Stimulated activated naive CD8-positive, alpha-beta T cell treated with anti-CD3 and anti-CD28 coated beads, Interleukin-15, amount 100 ng/mL, for 72 hours (primary cell): ENCODE results near the gene LPXN.

Source experiments
- ATAC-seq: fragments of 150-1000 bp; cut with Tn5 transposase; 2 replicates; pipeline ENCODE4 v1.10.0; 2021; ENCODE audit warnings: mild to moderate bottlenecking, moderate library complexity
- DNase-seq, 2 donors: peaks; one replicate each; pipeline ENCODE4 v3.0.0; 2021 to 2022
- H3K27ac Mint-ChIP-seq, 2 donors: one replicate each; pipeline ENCODE4 v1.8.0; 2022; ENCODE audit warnings: mild to moderate bottlenecking in 2 of 2, mixed read lengths in 2 of 2, moderate library complexity in 2 of 2
- H3K27me3 Mint-ChIP-seq: one replicate; pipeline ENCODE4 v1.8.0; 2022; ENCODE audit warnings: mixed read lengths
- H3K4me1 Mint-ChIP-seq: one replicate; pipeline ENCODE4 v1.8.0; 2022; ENCODE audit warnings: mild to moderate bottlenecking, mixed read lengths
- H3K4me3 Mint-ChIP-seq, 2 donors: one replicate each; pipeline ENCODE4 v1.8.0; 2022; ENCODE audit warnings: mild to moderate bottlenecking in 2 of 2, mixed read lengths in 2 of 2, moderate library complexity in 1 of 2
- H3K9me3 Mint-ChIP-seq, 2 donors: one replicate each; pipeline ENCODE4 v1.8.0; 2022; ENCODE audit warnings: mixed read lengths in 2 of 2

The LPXN gene

GRCh38 chr11:58564231-58564630 lies 11.4 kb downstream of the LPXN start:
- DNase-seq, result no peak
- H3K4me1 Mint-ChIP-seq, result peaks cover 61% of the 10 kb centered on the region
- no peaks in the 10 kb centered on the region for H3K9me3 Mint-ChIP-seq
- no peaks in the 10 kb centered on the region for H3K27me3 Mint-ChIP-seq
- peak overlapping the region; percentile 73 to 81 for H3K27ac Mint-ChIP-seq
- ATAC-seq, result no peak
- H3K4me3 Mint-ChIP-seq, result no peak overlapping the region

- no peaks in the 10 kb centered on the region for H3K27me3 Mint-ChIP-seq
- no peaks in the 10 kb centered on the region for H3K9me3 Mint-ChIP-seq
- DNase-seq, result no peak
- H3K27ac Mint-ChIP-seq, result peak overlapping the region; percentile 49 to 91
- peaks cover 56% of the 10 kb centered on the region for H3K4me1 Mint-ChIP-seq
- ATAC-seq, result peak; percentile 81
- peak overlapping the region; percentile 48 to 49 for H3K4me3 Mint-ChIP-seq
Observed at GRCh38 chr11:58562375-58562800, 13.3 kb downstream of the LPXN start.

DNA sequence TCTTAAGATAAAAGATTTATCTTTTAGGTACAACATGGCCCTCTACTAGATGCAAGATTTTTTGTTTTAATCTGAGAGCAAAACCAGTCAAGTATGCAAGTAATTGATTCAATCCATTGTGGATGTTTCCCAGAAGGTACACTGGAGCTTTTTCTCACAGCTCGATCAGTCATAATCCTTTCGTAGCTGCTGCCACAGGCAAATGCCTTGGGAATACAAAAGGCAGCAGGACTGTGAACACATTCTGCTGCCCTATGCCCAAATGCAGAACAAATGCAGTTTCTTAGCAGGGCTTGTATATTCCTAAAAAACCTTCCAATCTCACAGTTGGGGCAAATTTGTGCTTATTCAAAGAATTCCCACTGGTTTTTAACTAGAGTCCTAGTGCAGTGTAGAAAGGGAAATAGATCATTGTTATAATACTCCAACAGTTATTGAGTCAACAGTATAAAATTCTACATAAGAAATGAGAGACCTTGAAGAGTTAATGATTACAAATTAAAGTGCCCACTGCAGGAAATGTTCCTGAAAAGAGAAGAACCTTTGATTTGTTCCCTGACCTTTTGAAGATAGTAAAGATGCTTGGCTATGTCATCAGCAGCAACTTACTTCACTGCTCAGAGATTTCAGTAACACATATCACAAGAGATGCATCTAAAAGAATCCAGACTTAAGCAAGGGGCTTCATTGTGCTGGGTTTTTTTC lies 14.1 kb downstream of the LPXN start:
- H3K27ac Mint-ChIP-seq, result peak overlapping the region in 1 of 2 donors; percentile 44
- peaks cover 61% of the 10 kb centered on the region for H3K4me1 Mint-ChIP-seq
- no peak for DNase-seq
- no peaks in the 10 kb centered on the region for H3K9me3 Mint-ChIP-seq
- no peaks in the 10 kb centered on the region for H3K27me3 Mint-ChIP-seq
- ATAC-seq, result no peak
- H3K4me3 Mint-ChIP-seq, result no peak overlapping the region

- peaks cover 61% of the 10 kb centered on the region for H3K4me1 Mint-ChIP-seq
- H3K9me3 Mint-ChIP-seq, result no peaks in the 10 kb centered on the region
- ATAC-seq (no peak), DNase-seq (no peak)
- H3K27me3 Mint-ChIP-seq, result no peaks in the 10 kb centered on the region
- no peak overlapping the region for H3K4me3 Mint-ChIP-seq
- peak overlapping the region in 1 of 2 donors; percentile 74 for H3K27ac Mint-ChIP-seq
Observed at GRCh38 chr11:58560842-58561241, 14.8 kb downstream of the LPXN start.

- Mint-ChIP-seq H3K4me3 (no peak overlapping the region), H3K27ac (no peak overlapping the region), H3K4me1 (peaks cover 20% of the 10 kb centered on the region), H3K27me3 (no peaks in the 10 kb centered on the region), H3K9me3 (no peaks in the 10 kb centered on the region)
- ATAC-seq (no peak), DNase-seq (no peak)
Observed at GRCh38 chr11:58549644-58550043, 26.0 kb downstream of the LPXN start.

DNA sequence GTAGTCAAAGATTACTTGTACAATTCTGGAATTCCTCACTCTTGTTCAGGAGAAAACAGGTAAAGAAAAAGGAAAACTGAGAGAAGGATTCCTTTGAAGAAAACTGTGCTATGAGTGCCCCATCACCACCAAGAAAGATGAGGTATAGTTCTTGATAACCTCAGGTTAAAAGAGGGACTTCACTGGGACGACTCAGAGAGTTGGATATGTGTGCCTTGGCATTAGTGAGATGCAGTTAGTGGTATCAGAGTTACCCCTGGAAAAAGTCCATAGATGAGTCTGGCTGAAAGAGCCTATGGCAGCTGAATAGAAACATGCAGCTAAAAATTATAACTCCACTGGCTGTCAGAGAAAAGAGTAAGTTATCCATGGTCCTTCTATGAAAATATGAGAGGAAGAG lies 28.8 kb downstream of the LPXN start:
- no peak overlapping the region for H3K27ac Mint-ChIP-seq
- H3K4me1 Mint-ChIP-seq, result peaks cover 29% of the 10 kb centered on the region
- no peaks in the 10 kb centered on the region for H3K9me3 Mint-ChIP-seq
- H3K4me3 Mint-ChIP-seq, result no peak overlapping the region
- ATAC-seq, result no peak
- no peak for DNase-seq
- H3K27me3 Mint-ChIP-seq, result no peaks in the 10 kb centered on the region

DNA sequence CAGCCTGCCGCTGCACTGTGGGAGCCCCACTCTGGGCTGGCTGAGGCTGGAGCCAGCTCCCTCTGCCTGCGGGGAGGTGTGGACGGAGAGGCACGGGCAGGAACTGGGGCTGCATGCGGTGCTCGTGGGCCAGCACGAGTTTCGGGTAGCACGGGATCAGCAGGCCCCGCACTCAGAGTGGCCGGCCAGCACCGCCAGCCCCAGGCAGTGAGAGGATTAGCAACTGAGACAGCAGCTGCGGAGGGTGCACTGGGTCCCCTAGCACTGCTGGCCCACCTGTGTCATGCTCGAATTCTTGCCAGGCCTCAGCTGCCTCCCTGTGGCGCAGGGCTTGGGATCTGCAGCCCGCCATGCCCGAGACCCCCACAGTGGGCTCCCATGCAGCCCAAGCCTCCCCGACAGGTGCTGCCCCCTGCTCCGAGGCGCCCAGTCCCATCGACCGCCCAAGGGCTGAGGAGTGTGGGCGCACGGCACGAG lies 43.8 kb downstream of the LPXN start:
- H3K4me3 Mint-ChIP-seq, result no peak overlapping the region
- peak; percentile 35 for ATAC-seq
- no peaks in the 10 kb centered on the region for H3K27me3 Mint-ChIP-seq
- peak overlapping the region in 1 of 2 donors; percentile 43 for H3K27ac Mint-ChIP-seq
- H3K4me1 Mint-ChIP-seq, result peaks cover 61% of the 10 kb centered on the region
- peaks cover 0 to 7% of the 10 kb centered on the region in 2 donors for H3K9me3 Mint-ChIP-seq
- no peak for DNase-seq

DNA sequence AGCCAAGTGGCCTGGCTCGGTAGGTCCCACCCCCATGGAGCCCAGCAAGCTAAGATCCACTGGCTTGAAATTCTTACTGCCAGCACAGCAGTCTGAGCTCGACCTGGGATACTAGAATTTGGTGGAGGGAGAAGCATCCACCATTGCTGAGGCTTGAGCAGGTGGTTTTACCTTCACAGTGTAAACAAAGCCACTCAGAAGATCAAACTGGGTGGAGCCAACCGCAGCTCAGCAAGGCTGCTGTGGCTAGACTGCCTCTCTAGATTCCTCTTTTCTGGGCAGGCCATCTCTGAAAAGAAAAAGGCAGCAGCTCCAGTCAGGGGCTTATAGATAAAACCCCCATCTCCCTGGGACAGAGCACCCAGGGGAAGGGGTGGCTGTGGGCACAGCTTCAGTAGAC lies 45.4 kb downstream of the LPXN start:
- ATAC-seq, result peak; percentile 41
- peaks cover 63% of the 10 kb centered on the region for H3K4me1 Mint-ChIP-seq
- H3K4me3 Mint-ChIP-seq, result no peak overlapping the region
- no peaks in the 10 kb centered on the region for H3K27me3 Mint-ChIP-seq
- no peak overlapping the region for H3K27ac Mint-ChIP-seq
- no peak for DNase-seq
- H3K9me3 Mint-ChIP-seq, result no peaks in the 10 kb centered on the region

DNA sequence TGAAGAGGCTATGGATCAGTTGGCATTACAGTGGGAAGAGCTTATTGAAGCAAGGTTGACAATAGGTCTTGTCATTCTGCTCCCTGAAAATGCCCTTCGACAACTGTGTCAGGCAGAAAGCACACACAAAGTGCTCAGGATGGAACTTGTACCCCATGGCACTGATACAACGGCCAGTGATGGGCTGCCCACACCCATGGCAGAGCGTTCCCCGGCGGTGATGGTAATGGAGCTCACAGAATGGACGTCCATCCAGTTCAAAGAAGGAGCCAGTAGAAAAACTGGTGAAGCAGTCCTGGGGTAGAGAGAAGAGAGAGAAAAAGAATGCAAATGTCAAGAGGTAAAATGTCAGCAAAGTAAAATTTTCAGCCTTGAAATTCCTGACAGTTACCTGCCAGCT lies 48.2 kb downstream of the LPXN start:
- H3K27ac Mint-ChIP-seq, result no peak overlapping the region
- H3K27me3 Mint-ChIP-seq, result no peaks in the 10 kb centered on the region
- ATAC-seq (no peak), DNase-seq (no peak)
- peaks cover 71% of the 10 kb centered on the region for H3K4me1 Mint-ChIP-seq
- no peak overlapping the region for H3K4me3 Mint-ChIP-seq
- H3K9me3 Mint-ChIP-seq, result no peaks in the 10 kb centered on the region

GRCh38 chr11:58526721-58527120 lies 48.9 kb downstream of the LPXN start:
- Mint-ChIP-seq H3K27me3 (no peaks in the 10 kb centered on the region), H3K27ac (no peak overlapping the region), H3K9me3 (no peaks in the 10 kb centered on the region), H3K4me3 (no peak overlapping the region), H3K4me1 (peaks cover 76% of the 10 kb centered on the region)
- no peak for ATAC-seq
- no peak for DNase-seq

DNA sequence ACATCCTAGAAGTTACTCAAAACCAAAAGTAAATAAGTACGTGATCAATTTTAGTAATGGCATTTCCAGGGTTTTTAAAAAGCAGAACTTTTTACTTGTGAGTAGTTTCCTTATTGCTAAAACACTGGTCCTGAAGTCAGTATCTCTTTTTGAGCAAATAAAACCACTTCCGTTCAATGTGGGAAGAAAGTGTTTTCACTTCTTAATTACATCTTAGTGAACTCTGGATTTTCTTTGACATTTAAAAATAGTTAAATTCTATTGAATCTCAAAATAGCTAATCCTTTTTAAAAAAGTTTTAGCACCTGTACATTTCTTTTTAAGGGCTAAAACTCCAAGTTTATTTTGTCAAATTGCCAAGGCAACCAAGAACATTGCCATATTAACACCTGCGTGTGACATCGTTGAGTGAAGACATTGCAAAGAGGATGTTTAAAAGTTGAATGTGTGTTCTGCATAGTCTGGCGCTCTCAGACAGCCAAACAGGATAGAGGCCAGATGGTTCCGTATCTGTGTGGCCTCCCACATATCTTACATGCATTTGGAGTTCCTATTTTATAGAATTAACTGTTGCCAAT lies 50.5 kb downstream of the LPXN start:
- H3K4me3 Mint-ChIP-seq, result peak overlapping the region; percentile 85 to 88
- DNase-seq (peak; percentile 15 to 37), ATAC-seq (peak; percentile 86)
- H3K9me3 Mint-ChIP-seq, result no peaks in the 10 kb centered on the region
- H3K4me1 Mint-ChIP-seq, result peaks cover 64% of the 10 kb centered on the region
- no peaks in the 10 kb centered on the region for H3K27me3 Mint-ChIP-seq
- peak overlapping the region; percentile 85 to 94 for H3K27ac Mint-ChIP-seq

GRCh38 chr11:58524232-58525036 lies 51.2 kb downstream of the LPXN start:
- no peaks in the 10 kb centered on the region for H3K27me3 Mint-ChIP-seq
- H3K4me1 Mint-ChIP-seq, result peaks cover 63% of the 10 kb centered on the region
- ATAC-seq (peak; percentile 61), DNase-seq (peak; percentile 35 to 66)
- H3K9me3 Mint-ChIP-seq, result no peaks in the 10 kb centered on the region
- peak overlapping the region; percentile 85 to 88 for H3K4me3 Mint-ChIP-seq
- H3K27ac Mint-ChIP-seq, result peak overlapping the region; percentile 84 to 94

- no peak for DNase-seq
- H3K4me3 Mint-ChIP-seq, result no peak overlapping the region
- H3K27me3 Mint-ChIP-seq, result no peaks in the 10 kb centered on the region
- no peak overlapping the region for H3K27ac Mint-ChIP-seq
- H3K4me1 Mint-ChIP-seq, result no peaks in the 10 kb centered on the region
- no peaks in the 10 kb centered on the region for H3K9me3 Mint-ChIP-seq
- peak; percentile 52 for ATAC-seq
Observed at GRCh38 chr11:58513747-58514367, 61.8 kb downstream of the LPXN start.

DNA sequence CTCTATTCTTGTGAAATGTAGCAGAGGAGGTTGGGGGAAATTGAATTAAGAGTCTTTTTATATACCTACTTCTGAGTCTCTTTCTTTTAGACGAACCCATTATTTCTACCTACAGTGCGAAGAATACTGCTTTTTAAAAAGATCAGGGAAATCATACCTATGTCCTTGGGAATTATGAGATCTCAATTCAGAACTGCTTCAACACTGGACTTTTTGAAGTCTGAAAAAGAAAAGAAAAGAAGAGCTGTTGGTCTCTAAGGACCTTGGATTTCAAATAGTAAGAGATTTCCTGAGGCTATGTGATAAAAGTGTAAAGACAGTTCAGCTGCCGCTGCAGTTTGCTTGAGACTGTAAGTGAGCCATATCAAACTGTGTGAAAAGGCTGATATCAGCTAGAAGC lies 64.0 kb downstream of the LPXN start:
- no peak for ATAC-seq
- DNase-seq, result no peak
- peaks cover 6% of the 10 kb centered on the region for H3K4me1 Mint-ChIP-seq
- no peaks in the 10 kb centered on the region for H3K9me3 Mint-ChIP-seq
- no peak overlapping the region for H3K4me3 Mint-ChIP-seq
- H3K27ac Mint-ChIP-seq, result peak overlapping the region in 1 of 2 donors; percentile 28
- no peaks in the 10 kb centered on the region for H3K27me3 Mint-ChIP-seq

- Mint-ChIP-seq H3K4me3 (no peak overlapping the region), H3K4me1 (peaks cover 15% of the 10 kb centered on the region), H3K27ac (peak overlapping the region in 1 of 2 donors; percentile 4), H3K9me3 (no peaks in the 10 kb centered on the region), H3K27me3 (no peaks in the 10 kb centered on the region)
- DNase-seq (no peak), ATAC-seq (no peak)
Observed at GRCh38 chr11:58509748-58510147, 65.9 kb downstream of the LPXN start.
